HG03025 (cell line): Measurements from ENCODE around the gene STX8.
"Not testable (repeated sequence)": the region's sequence is repeated elsewhere in the genome, so short reads cannot be mapped to it uniquely, and the experiment has no call there.

Source experiments
- ATAC-seq: cut with Tn5 transposase; IDR thresholded peaks from one replicate; pipeline ENCODE4 v1.9.1; 2021; ENCODE audit warnings: mild to moderate bottlenecking, moderate library complexity; ENCODE audit not compliant: unreplicated experiment, low FRiP score

The STX8 gene

DNA sequence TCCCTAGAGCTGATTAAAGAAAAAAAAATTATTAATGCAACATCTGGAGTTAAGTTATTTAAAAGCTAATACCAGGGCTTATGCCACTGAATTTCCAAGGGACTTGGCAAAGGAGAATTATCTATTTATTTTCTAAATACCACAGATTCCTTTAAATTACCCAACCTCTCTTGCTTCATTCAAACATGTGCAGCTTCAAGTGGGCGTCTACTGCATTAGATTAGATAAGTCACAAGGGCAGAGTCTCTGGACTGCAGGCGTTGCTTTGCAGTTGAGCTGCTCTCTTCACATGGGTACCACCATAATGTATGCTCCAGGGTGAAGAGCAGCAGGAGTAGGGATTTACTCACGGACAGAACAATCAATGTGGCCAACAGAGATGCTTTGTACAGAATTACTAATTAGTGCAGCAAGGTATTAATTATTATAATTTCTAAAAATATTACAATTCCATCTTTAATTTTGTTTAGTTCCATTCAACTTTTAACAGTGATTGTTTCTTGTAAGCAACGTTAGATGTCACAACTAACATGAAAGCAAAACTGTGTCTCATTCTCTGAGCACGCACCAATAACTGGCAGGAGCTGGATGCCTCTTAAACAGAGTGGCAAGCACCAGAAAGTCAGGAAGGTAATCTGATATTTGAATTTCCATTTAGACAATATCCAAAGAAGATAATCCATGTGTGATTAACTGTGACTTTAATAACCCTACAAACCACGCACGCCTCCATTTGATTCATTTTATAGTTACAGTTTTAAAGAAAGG lies 214.2 kb downstream of the STX8 start:
- ATAC-seq, result no peak

DNA sequence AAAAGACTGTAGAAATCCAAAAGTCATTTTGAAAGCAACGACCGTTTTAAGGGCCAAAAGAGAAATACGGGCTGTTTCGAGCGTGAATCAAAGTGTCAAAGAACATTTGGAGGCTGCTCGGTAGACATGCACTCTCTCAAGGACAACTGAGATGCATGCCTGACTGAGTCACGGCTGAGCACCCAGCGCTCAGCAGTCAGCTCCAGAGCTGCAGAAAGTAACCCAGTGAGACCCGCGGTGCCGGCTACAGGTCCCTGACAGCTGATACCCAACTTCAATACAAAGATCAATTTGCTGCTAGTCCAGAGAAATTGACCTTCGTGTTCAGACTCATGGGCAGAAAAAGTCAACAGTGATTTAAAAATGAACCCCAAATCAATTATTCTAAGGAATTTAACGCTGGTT lies 214.9 kb downstream of the STX8 start:
- no peak for ATAC-seq

- ATAC-seq, result no peak
Measured at GRCh38 chr17:9356488-9356911, 219.1 kb downstream of the STX8 start.

- ATAC-seq, result no peak
Measured at GRCh38 chr17:9355846-9356245, 219.8 kb downstream of the STX8 start.

DNA sequence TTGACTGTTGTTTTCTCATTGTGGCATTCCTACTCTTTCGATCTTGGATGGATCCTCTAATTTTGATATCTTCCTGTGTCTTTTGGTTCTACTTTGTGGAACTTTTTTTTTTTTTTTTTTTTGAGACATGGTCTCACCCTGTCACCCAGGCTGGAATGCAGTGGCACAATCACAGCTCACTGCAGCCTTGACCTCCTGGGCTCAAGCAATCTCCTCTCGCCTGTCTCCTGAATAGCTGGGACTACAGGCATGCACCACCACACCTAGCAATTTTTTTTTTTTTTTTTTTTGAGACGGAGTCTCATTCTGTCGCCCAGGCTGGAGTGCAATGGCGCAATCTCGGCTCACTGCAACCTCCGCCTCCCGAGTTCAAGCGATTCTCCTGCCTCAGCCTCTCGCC lies 220.4 kb downstream of the STX8 start:
- ATAC-seq, result not testable (repeated sequence)

DNA sequence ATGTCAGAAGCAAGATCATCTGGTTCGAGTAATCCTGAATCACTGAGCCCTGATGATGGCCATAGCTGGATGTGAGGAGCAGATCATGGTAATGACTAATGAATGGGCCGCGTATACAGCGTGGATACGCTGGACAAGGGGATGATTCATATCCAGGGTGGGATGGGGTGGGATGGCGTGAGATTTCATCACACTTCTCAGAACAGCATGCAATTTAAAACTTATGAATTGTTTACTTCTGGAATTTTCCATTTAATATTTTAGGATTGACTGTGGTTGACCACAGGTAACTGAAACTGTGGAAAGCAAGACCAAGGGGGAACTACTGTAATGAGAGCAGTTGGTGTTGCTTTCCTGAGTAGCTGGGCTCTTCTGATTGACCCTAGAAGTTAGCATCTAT lies 225.5 kb downstream of the STX8 start:
- no peak for ATAC-seq

DNA sequence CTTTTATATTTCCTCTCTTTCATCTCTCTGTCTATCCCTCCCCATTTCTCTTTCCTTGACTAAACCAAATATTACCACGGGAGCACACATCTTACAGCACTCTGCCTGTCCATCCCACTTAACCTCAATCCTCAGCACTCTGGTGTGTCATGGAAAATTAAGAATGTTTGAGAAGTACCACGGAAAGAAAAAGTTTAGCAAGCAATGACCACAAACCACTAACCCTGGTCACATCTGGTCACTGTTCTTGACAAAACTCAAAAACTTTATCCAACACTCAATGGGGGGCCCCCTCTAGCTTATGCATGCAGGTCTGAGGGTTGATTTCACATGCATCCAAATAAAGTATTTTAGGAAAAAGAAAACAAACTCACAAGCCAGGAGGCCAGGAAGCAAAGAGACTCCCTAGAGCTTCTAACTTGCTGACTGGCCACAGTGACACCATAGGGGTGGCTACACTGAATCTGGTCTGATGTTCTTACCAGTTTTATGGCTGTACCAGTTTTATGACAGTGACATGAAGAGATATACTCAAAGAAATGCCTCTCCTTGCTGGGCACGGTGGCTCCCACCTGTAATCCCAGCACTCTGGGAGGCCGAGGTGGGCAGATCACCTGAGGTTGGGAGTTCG lies 229.2 kb downstream of the STX8 start:
- no peak for ATAC-seq

DNA sequence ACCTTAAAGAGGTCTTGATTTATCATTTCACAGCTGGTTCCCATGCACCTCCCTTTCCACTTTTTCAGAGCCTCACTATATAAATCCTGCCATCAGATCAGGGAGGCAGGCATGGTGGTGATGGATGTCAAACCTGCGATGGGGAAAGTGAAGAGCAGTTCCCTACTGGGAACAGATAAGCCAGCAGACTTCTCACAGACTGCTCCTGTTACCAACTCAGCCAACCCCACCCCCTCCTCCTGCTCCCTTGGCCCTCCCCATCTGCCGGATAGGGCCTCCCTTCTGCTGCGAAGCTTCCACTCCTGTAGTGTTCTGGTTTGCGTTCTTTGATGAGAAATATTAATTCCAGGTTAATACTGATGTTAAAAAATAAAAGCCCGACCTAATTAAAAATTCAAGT lies 232.1 kb downstream of the STX8 start:
- ATAC-seq, result no peak

- ATAC-seq, result no peak
Measured at GRCh38 chr17:9342225-9342624, 233.4 kb downstream of the STX8 start.

DNA sequence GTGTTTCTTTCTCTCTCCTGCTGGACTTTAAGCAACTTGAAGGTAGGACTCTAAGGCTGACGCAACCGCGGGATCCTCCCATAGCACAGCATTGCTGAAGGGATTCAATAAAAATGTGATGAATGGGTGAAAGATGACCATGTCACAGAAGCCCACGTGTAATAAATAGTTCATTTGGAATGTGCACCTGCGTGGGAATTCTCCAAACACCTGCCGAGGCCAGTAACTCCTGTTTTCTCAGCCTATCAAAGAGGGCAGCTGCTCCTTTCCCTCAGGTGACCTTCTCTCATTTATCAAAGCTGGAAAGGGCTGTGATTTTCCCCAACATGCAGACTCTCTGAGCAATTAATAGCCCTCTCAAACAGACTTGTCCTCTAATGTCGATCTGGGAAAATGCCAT lies 235.7 kb downstream of the STX8 start:
- ATAC-seq, result no peak

GRCh38 chr17:9339482-9339881 lies 236.1 kb downstream of the STX8 start:
- not testable (repeated sequence) for ATAC-seq

GRCh38 chr17:9336817-9337216 lies 238.8 kb downstream of the STX8 start:
- no peak for ATAC-seq

DNA sequence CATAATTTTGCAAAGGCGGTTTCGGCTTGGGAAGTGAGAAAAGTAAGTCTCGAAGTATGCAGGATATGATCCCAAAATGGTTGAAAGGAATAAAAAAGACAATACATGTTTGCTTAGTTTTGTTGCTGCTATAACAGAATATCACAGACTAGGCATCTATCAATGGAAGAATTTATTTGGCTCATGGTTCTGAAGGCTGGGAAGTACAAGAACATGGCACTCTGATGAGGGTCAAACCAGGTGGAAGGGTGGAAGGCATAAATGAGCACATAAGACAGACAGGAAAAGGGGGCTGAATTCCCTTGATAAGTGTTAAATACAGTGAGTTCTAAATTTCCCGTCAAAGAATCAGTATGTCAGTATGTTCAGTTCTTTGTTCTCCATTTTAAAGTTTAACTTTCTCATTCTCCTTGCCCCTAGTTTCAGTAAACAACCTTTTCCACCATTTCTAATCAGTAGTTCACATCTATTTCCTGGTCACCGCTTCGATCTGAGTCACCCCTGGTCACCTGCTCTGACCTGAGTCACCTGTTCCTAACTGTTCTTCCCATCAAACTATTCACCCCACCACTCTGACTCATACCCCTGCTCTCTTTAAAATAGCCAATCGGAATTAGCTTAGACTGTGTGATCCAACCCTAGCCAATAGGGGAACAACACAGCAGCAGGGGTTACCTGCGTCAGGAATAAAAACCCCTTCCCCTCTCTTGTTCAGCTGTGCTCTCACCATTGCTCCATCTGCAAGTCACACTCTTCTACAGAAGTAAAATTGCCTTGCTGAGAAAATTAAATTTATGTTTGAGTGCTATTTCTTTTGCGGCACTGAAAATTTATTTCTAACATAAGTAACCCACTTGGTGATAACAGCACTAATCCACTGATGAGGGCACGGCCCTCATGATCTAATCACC lies 240.8 kb downstream of the STX8 start:
- no peak for ATAC-seq

DNA sequence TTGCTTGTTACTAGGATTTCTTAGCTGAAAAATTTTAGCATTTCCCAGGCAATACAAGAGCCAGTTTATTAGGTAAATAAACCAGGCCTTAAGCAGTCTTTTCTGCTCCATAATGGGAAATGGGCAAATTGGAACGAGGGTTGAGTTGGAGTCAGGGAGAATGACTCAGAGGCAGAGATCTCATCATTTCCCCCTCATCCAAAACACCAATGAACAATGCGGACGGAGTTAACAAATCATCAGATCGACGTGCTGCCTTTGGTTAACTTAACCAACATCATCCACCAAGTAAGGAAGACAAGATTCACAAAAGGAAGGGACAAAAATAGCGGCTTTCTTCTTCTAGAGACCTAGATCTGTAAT lies 243.5 kb downstream of the STX8 start:
- no peak for ATAC-seq

DNA sequence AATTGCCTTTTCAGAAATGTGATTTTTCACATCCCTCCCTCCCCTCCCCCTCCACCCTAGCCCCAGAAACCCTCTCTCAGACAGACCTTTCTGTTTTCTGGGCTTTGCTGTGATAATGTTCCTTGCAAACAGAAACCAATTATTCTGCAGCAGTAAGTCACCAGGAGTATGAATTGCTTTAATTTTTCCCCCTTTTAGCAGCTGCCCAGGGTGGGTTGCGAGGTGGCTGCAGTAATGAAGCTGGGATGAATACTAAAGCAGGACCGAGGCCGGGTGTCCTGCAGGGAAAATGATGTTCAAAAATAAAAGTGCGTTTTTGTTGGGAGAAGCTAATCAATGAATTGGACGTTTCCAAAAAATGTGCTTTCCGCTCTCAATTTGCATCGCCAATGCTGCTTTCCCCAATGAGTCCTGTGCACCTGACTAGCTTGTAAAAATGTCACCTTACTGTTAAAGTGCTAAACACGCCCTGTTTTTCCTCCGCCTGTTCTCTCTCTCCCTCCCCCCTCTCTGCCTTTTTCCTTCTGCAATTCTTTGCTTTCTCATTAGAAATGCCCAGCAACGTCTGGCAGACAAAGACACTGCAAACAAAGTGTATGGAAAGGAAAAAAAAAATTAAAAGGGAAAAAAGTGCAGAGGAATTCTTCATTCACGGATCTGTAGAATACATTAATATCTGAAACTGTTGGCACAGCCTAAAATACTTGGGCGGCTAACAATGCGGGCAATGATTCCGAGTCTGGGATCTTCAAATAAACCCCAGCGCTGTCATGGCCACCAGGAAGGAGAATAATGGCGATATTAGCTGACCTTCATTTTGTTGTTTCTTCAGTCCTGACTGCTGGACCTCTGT lies 244.1 kb downstream of the STX8 start:
- ATAC-seq, result no peak

- no peak for ATAC-seq
Measured at GRCh38 chr17:9330611-9331271, 244.9 kb downstream of the STX8 start.

DNA sequence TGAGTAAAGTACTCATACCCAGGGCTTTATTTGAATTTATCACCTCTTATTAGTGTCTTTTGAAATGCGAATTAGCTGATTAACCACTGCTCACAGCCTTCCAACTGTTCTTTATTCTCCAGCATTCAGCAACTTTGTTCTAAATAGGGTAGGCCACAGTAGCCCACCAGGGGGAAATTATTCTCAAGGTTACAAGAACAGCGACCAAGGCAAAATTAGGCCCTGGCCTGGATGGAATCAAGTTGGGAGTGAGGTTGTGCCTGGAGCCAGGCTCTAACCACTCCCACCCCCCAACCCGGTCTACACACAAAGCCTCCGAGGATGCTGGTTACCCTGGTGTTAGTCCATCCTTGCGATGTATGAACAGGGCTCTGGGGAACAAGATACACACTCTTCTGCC lies 245.5 kb downstream of the STX8 start:
- no peak for ATAC-seq

DNA sequence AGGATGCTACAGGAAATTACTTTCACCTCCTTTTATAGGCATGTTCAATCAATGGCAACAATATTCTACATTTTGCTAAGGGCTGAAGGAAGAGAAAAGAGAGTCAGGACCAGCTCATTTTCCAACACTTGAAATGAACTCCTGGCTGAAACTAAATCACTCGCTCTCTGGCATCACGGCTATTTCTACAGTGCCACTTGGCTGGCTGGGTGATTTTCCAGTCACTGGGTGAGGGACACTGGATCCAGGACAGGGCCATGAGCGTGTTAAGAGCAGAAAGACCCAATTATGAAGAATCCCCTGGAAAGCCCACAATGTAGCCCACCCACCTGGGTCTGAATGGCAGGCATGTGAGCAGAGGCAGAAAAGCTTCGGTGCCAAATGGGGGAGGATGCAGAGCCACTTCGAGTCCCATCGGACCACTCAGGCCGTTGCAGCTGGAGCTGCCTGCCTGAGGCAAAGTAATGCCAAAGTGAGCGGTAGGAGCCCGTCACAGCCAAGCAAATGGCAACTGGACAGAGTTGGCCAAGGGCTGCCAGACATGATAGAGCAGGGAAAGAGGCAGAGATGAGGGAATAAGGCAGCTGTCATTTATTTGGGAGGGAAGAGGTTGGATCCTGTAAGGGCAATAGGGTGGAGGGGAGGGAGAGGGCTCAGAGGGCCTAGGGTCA lies 246.2 kb downstream of the STX8 start:
- no peak for ATAC-seq

GRCh38 chr17:9324864-9325263 lies 250.8 kb downstream of the STX8 start:
- no peak for ATAC-seq
